SK-N-SH (cell line): Measurements from ENCODE around the gene CPNE4. TPM values are rescaled to one million over a fixed set of nuclear protein-coding genes. Genes with fewer than 3 reads are reported as not detected.

Source experiments
- CTCF ChIA-PET: fragments of 300-600, 350-600 bp; formaldehyde crosslinking; extraction: SDS; loops from one replicate; lab custom pipeline; 2021; lab: Yijun Ruan, JAX
- POLR2A ChIA-PET: fragments of 350-600 bp; sonication (Branson Sonifier 250); formaldehyde crosslinking; extraction: SDS; loops from one replicate; lab custom pipeline; 2020; ENCODE audit warnings: antibody characterized with exemption, inconsistent platforms; lab: Yijun Ruan, JAX
- DNase-seq: peaks from one replicate; pipeline ENCODE4 v3.0.0; 2012
- H2AFZ ChIP-seq: fragments of 200-600 bp; sonication (generic); 2 replicates; pipeline ENCODE4 v1.8.1; 2016; ENCODE audit warnings: antibody characterized with exemption, mild to moderate bottlenecking, low read depth
- H3F3A ChIP-seq: fragments of 200-600 bp; sonication (generic); replicated peaks from 2 replicates; pipeline ENCODE3; 2016; ENCODE audit warnings: antibody characterized with exemption, mild to moderate bottlenecking; ENCODE audit not compliant: insufficient read depth
- H3K27ac ChIP-seq, 2 experiments: fragments of 200-500 bp in 1 of 2; fragments of 200-600 bp in 1 of 2; sonication (Bioruptor generic) in 1 of 2; sonication (generic), shearing (Covaris generic) in 1 of 2; 2 replicates each; pipeline versions ENCODE4 v1.5.1 to v1.6.1; 2014 to 2016; ENCODE audit warnings: low read depth in 2 of 2, inconsistent platforms in 1 of 2, low read length in 1 of 2, mild to moderate bottlenecking in 1 of 2, mixed read lengths in 1 of 2
- H3K27me3 ChIP-seq: fragments of 200-600 bp; sonication (generic), shearing (Covaris generic); 2 replicates; pipeline ENCODE4 v1.6.1; 2016; ENCODE audit warnings: mixed run types; ENCODE audit not compliant: insufficient read depth
- H3K36me3 ChIP-seq, 2 experiments: fragments of 200-500 bp in 1 of 2; fragments of 200-600 bp in 1 of 2; sonication (Bioruptor generic) in 1 of 2; sonication (generic) in 1 of 2; replicated peaks in 1 of 2; 2 replicates each; pipeline versions ENCODE3 to v1.5.1; 2014 to 2016; ENCODE audit warnings: low read length in 1 of 2, mild to moderate bottlenecking in 1 of 2; ENCODE audit not compliant: insufficient read depth in 2 of 2, control insufficient read depth in 1 of 2
- H3K4me1 ChIP-seq, 2 experiments: fragments of 200-500 bp in 1 of 2; fragments of 200-600 bp in 1 of 2; sonication (Bioruptor generic) in 1 of 2; sonication (generic), shearing (Covaris generic) in 1 of 2; 2 replicates each; pipeline versions ENCODE4 v1.5.1 to v1.6.1; 2014 to 2016; ENCODE audit warnings: low read depth in 1 of 2, low read length in 1 of 2, mixed run types in 1 of 2; ENCODE audit not compliant: insufficient read depth in 2 of 2, control insufficient read depth in 1 of 2
- H3K4me2 ChIP-seq: fragments of 200-600 bp; sonication (generic), shearing (Covaris generic); 2 replicates; pipeline ENCODE4 v1.6.1; 2017; ENCODE audit warnings: mixed run types
- H3K4me3 ChIP-seq, 2 experiments: fragments of 200-500 bp in 1 of 2; fragments of 200-600 bp in 1 of 2; sonication (Bioruptor generic) in 1 of 2; sonication (generic), shearing (Covaris generic) in 1 of 2; 2 replicates each; pipeline versions ENCODE4 v1.5.1 to v1.8.1; 2014 to 2016; ENCODE audit warnings: low read depth in 2 of 2, inconsistent platforms in 1 of 2, low read length in 1 of 2, mild to moderate bottlenecking in 1 of 2, mixed read lengths in 1 of 2, moderate library complexity in 1 of 2
- H3K79me2 ChIP-seq: fragments of 200-600 bp; sonication (generic); 2 replicates; pipeline ENCODE4 v1.8.1; 2017; ENCODE audit warnings: mild to moderate bottlenecking; ENCODE audit not compliant: insufficient read depth
- H3K9ac ChIP-seq: fragments of 200-600 bp; sonication (generic); 2 replicates; pipeline ENCODE4 v1.6.1; 2017; ENCODE audit warnings: mixed run types
- H3K9me2 ChIP-seq: fragments of 200-600 bp; sonication (generic); 2 replicates; pipeline ENCODE4 v1.6.1; 2017; ENCODE audit warnings: mixed run types
- H3K9me3 ChIP-seq: fragments of 200-600 bp; sonication (generic); 2 replicates; pipeline ENCODE4 v1.6.1; 2017; ENCODE audit warnings: mixed run types, mild to moderate bottlenecking, moderate library complexity
- H4K20me1 ChIP-seq: fragments of 200-600 bp; sonication (generic); 2 replicates; pipeline ENCODE4 v1.6.1; 2017; ENCODE audit warnings: mild to moderate bottlenecking, mixed run types; ENCODE audit not compliant: insufficient read depth
- CHD2 ChIP-seq: fragments of 150-350 bp; IDR thresholded peaks from 2 replicates; pipeline ENCODE4 v1.6.1; 2018; ENCODE audit warnings: low read length; ENCODE audit not compliant: partially characterized antibody
- EZH2phosphoT487 ChIP-seq: fragments of 200-600 bp; sonication (generic); IDR thresholded peaks from 2 replicates; pipeline ENCODE4 v1.6.1; 2017; ENCODE audit warnings: low read depth, mixed run types, mild to moderate bottlenecking, antibody characterized with exemption, moderate library complexity, borderline replicate concordance
- FOSL2 ChIP-seq: IDR thresholded peaks from 2 replicates; pipeline ENCODE4 v1.4.0; 2012; ENCODE audit warnings: low read depth, mild to moderate bottlenecking, moderate library complexity, borderline replicate concordance
- JUND ChIP-seq: IDR thresholded peaks from 2 replicates; pipeline ENCODE4 v1.4.0; 2012
- NRF1 ChIP-seq: IDR thresholded peaks from 2 replicates; pipeline ENCODE4 v1.6.1; 2012; ENCODE audit warnings: low read depth, mild to moderate bottlenecking, low read length
- RAD21 ChIP-seq: IDR thresholded peaks from 2 replicates; pipeline ENCODE4 v1.6.1; 2012; ENCODE audit warnings: mild to moderate bottlenecking, low read length
- RCOR1 ChIP-seq: fragments of 150-350 bp; IDR thresholded peaks from 2 replicates; pipeline ENCODE4 v1.6.1; 2017; ENCODE audit warnings: antibody characterized with exemption, low read length
- RFX5 ChIP-seq: IDR thresholded peaks from 2 replicates; pipeline ENCODE4 v1.6.1; 2012; ENCODE audit warnings: mild to moderate bottlenecking, improper control_type of control experiment, low read length
- SMC3 ChIP-seq: IDR thresholded peaks from 2 replicates; pipeline ENCODE4 v1.6.1; 2012; ENCODE audit warnings: low read depth, low read length, improper control_type of control experiment
- TAF1 ChIP-seq: IDR thresholded peaks from 2 replicates; pipeline ENCODE4 v1.6.1; 2012; ENCODE audit warnings: low read depth, mild to moderate bottlenecking, low read length, moderate library complexity, borderline replicate concordance
- TEAD4 ChIP-seq: IDR thresholded peaks from 2 replicates; pipeline ENCODE4 v1.4.0; 2012; ENCODE audit warnings: mild to moderate bottlenecking, borderline replicate concordance; ENCODE audit not compliant: insufficient read depth
- polyA plus RNA-seq, 3 experiments: library from polyadenylated mRNA; depleted of rRNA; stranded (reverse); fragments of >200 nt; gene quantifications; 2 replicates each; pipeline ENCODE4 v1.2.3, GENCODE V29; 2012
- TF ChIP-seq, protein P1 (sequence below): IDR thresholded peaks from 2 replicates; pipeline ENCODE4; 2012
- TF ChIP-seq, protein P2 (sequence below): fragments of 150-350 bp; IDR thresholded peaks from 2 replicates; pipeline ENCODE4 v1.6.1; 2016; ENCODE audit warnings: mild to moderate bottlenecking, low read depth, low read length
- TF ChIP-seq, protein P3 (sequence below): IDR thresholded peaks from 2 replicates; pipeline ENCODE4 v1.4.0; 2012; ENCODE audit warnings: low read depth, borderline replicate concordance
- TF ChIP-seq, protein P4 (sequence below): IDR thresholded peaks from 2 replicates; pipeline ENCODE4 v1.4.0; 2012; ENCODE audit warnings: low read depth, borderline replicate concordance

The CPNE4 gene
- polyA plus RNA-seq, 1 of the 3 experiments (the other 2 are of a cell fraction) = not detected

DNA sequence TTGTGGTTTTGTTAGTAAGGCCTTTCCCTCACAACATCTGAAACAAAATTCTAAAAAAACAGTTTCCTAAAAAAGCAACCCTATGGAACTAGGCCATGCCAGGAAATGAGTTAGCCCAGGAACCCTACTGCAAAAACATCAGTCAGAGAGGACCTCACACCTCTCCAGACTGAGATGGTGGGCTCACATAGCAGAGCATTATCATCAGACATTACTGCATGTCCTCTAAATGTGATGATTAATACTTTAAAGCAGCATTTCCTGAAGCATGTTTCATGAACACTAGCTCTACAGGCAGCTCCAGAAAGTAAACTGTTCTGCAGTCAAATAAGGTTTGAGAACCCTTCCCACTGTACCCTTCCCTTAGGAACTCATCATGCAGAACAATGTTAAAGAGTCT lies 299.7 kb downstream of the CPNE4 start:
- POLR2A ChIA-PET = no interaction called here
- no peaks in the 10 kb centered on the region for H3K79me2 ChIP-seq
- H3K9ac ChIP-seq = no peak overlapping the region
- H3K36me3 ChIP-seq = no peaks in the 10 kb centered on the region
- H3K4me3 ChIP-seq = no peak overlapping the region
- no peaks in the 10 kb centered on the region for H3K9me3 ChIP-seq
- no peaks in the 10 kb centered on the region for H3K27me3 ChIP-seq
- no peak overlapping the region for H3K27ac ChIP-seq
- no peak for DNase-seq
- TF ChIP-seq, protein P1, sequence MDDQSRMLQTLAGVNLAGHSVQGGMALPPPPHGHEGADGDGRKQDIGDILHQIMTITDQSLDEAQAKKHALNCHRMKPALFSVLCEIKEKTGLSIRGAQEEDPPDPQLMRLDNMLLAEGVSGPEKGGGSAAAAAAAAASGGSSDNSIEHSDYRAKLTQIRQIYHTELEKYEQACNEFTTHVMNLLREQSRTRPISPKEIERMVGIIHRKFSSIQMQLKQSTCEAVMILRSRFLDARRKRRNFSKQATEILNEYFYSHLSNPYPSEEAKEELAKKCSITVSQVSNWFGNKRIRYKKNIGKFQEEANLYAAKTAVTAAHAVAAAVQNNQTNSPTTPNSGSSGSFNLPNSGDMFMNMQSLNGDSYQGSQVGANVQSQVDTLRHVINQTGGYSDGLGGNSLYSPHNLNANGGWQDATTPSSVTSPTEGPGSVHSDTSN = no peak
- TF ChIP-seq SMC3 (no peak), CHD2 (no peak), EZH2phosphoT487 (no peak), TAF1 (no peak), RFX5 (no peak), RAD21 (no peak), FOSL2 (no peak), RCOR1 (no peak), TEAD4 (no peak), NRF1 (no peak), JUND (no peak)
- TF ChIP-seq, protein P2, sequence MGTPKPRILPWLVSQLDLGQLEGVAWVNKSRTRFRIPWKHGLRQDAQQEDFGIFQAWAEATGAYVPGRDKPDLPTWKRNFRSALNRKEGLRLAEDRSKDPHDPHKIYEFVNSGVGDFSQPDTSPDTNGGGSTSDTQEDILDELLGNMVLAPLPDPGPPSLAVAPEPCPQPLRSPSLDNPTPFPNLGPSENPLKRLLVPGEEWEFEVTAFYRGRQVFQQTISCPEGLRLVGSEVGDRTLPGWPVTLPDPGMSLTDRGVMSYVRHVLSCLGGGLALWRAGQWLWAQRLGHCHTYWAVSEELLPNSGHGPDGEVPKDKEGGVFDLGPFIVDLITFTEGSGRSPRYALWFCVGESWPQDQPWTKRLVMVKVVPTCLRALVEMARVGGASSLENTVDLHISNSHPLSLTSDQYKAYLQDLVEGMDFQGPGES = no peak
- TF ChIP-seq, protein P3, sequence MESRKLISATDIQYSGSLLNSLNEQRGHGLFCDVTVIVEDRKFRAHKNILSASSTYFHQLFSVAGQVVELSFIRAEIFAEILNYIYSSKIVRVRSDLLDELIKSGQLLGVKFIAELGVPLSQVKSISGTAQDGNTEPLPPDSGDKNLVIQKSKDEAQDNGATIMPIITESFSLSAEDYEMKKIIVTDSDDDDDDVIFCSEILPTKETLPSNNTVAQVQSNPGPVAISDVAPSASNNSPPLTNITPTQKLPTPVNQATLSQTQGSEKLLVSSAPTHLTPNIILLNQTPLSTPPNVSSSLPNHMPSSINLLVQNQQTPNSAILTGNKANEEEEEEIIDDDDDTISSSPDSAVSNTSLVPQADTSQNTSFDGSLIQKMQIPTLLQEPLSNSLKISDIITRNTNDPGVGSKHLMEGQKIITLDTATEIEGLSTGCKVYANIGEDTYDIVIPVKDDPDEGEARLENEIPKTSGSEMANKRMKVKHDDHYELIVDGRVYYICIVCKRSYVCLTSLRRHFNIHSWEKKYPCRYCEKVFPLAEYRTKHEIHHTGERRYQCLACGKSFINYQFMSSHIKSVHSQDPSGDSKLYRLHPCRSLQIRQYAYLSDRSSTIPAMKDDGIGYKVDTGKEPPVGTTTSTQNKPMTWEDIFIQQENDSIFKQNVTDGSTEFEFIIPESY = no peak
- TF ChIP-seq, protein P4, sequence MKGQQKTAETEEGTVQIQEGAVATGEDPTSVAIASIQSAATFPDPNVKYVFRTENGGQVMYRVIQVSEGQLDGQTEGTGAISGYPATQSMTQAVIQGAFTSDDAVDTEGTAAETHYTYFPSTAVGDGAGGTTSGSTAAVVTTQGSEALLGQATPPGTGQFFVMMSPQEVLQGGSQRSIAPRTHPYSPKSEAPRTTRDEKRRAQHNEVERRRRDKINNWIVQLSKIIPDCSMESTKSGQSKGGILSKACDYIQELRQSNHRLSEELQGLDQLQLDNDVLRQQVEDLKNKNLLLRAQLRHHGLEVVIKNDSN = no peak
- H4K20me1 ChIP-seq = no peaks in the 10 kb centered on the region
- H3K9me2 ChIP-seq = no peaks in the 10 kb centered on the region
- H3F3A ChIP-seq = peaks cover 5% of the 10 kb centered on the region
- H2AFZ ChIP-seq = no peak overlapping the region
- CTCF ChIA-PET = interaction anchor here (1.1 kb wide), 1 partner anchor 38 kb away, joined by 3 read pairs; no protein-coding TSS in a partner anchor
- no peak overlapping the region for H3K4me2 ChIP-seq
- peaks cover 0 to 4% of the 10 kb centered on the region in 2 experiments; a peak in 3 of 4 replicates for H3K4me1 ChIP-seq
